GM21723 (cell line): ENCODE results near the gene TBC1D8.

Experiments used
- ATAC-seq: cut with Tn5 transposase; IDR thresholded peaks from one replicate; pipeline ENCODE4 v1.9.1; 2021; ENCODE audit warnings: mild to moderate bottlenecking, moderate library complexity; ENCODE audit not compliant: unreplicated experiment

Gene TBC1D8

DNA sequence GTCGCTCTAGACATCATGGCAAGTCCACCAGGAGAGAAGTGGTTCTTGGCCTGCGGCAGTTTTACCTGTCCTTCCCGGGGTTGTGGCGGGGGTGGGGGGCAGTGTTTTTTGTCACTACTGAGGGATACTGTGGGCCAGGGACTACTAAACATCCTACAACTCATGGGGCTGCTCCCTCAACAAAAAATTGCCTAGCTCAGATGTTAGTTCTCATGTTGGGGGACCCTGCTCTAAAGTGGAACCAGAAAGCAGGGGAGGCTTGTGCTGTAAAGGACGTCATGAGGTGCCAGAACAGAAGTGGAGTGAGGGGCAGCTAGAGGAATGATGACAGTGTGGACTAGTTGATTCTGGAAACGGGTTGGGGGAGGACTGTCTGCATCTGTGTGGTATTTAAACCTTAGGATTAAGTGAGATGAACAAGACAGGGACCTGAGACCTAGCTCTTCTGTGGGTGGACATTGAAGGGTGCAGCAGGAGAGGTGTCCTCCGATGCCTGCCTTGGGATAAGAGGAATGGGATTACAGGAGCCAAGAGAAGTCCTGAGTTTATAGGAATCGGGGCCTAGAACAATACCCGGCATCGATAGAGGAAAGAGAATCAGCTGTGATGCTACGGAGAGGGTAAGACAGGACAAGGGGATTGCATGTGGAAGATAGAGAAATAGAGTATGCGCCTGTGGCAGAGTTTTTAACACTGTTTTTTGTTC lies 146.4 kb downstream of the TBC1D8 start:
- no peak for ATAC-seq

DNA sequence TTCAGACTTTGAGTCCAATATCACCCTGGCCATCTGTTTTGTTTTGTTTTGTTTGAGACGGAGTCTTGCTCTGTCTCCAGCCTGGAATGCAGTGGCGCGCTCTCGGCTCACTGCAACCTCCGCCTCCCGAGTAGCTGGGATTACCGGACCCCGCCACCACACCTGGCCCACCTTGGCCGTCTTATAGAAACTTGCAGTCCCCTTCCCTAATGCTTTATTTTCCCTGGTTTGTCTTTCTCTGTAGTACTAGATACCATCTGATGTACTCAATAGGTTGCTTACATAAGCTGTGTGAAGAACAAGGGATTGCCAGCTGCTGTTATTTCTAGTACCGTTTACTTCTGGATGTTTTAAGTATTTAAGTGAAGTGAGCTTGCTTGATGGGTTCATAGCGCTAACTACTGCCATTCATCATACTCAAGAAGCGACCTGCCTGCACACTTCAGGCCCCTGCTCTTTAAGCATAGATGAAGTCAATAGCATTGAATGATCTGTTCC lies 147.9 kb downstream of the TBC1D8 start:
- no peak for ATAC-seq

DNA sequence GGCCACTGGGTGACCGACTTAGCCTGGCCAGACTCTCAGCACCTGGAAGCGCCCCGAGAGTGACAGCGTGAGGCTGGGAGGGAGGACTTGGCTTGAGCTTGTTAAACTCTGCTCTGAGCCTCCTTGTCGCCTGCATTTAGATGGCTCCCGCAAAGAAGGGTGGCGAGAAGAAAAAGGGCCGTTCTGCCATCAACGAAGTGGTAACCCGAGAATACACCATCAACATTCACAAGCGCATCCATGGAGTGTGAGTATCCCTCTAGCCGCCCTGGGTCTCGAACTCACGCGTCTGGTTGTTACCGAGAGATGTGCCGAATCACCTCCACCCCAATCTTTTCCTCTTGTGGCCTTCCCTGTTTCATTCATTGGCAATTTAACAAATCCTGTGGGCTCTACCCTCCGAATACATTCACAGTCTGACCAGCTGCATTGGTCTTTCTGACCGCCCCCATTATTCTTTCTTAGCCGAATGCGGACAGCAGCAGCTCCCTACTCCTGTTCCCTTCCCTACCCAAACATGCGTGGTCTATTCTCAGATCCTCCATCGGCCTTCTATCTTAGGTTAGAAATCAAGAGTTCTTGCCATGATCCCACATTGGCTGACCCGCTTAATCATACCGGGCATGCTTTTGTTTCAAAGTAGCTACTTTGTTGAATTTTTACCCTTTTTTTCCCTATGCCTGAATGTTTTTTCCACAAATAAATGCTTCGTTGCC lies 148.5 kb downstream of the TBC1D8 start:
- no peak for ATAC-seq

DNA sequence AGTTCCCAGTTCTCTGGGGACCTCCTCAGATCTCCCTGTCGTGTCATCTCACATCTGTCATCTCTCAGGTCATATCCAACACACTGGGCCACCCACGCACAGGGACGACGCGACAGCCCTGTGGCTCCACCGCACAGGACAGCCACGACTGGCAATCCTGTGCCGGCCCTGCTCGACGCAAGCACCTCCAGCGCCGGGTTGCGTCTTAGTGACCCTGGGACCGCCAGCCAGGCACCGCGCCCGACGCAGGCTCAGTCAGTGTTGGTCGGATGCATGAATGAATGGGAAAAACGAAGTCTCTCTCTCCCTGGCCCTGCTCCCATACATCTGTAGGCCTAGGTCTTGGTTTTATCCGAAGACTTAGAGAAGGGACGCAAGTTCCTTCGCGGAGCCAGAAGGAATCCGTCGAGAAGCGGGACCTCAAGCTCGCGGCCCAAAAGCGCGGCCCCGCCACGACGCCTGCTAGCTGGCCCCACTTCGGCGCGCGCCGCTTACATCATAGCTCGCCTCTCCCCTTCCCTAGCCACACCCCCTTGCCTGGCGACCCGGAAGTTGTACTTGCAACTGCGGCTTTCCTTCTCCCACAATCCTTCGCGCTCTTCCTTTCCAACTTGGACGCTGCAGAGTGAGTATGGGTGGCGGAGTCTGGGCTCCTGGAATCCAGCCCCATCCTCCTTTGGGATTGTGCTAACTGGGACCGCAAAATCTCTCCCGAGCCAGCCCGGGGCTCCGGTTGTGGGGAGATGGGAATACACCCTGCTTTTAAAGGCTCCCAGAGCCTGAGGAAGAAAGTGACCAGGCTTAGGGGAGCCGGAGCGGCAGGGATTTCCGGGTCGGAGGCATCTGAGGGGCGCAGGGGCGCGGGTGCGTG lies 149.3 kb downstream of the TBC1D8 start, which contains the start of gene RPL31:
TSS of gene RPL31 (plus strand) at position 599 of the 871 bp plus-strand sequence. CDS start 413 bp downstream, outside the sequence.
- ATAC-seq, result peak; percentile 94

DNA sequence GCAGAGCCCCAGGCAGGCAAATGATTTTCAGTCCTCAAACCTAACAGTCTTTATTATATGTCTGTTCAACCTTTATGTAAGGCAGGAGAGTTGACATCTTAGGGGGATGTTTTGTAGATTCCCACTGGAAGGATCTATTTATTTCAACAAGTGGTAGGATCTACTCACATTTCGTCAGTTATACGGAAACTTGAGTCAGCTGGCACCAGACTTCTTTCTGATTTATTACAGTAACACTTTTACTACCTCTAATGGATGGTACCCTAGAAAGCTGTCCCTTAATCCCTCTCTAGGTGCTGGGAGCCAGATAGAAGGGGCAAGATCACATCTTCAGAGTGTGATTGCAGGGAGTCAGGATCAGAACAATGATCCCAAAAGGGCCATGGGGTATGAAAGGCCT lies 151.2 kb downstream of the TBC1D8 start:
- no peak for ATAC-seq

DNA sequence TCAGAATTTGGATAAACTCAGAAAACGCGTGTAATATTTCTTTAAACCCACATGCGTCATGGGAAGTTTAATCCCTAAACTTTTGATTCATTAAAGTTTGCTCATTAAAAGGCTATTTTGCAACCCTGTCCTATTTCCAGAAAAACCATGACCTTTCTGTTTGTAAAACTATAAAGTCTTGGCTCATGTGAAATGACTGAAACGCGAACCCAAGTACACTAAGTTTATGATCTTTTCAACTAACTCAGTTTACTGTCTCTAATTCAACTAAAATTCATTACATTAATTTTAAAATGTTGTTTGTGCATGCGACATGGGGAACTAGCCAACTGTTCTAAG lies 153.0 kb downstream of the TBC1D8 start:
- ATAC-seq, result no peak

DNA sequence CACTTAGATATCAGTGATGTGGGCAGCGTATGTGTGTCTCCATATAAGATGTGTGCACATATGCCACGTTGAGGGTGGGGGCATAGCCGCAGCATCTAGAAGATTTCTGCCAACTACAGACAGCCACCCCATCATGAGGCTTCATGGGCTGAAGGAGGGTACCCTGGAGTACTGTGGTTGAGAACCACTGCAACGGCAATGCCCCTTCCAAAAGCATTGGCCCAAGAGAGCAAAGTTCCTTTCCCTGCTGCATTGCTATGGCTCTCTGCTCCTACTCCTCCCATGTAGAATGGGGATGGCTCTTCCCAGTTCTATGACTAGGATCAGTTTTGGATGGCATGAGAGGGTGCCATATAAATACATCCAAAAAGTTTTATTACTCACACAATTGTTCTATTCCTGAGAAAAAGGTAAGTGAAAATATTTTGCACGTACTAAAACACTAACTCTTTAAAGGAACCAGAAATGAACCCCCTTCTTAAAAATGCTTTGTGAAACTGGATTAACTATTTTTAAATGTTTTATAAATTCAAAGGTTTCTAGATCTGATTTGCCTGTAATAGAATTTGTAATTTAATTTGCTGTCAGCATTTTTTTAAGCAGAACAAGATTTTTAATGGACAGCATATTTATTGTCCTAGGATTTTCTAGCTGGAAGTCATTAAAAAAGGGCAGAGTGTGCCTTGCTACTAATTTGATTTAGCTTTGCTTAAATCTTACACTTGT lies 153.5 kb downstream of the TBC1D8 start:
- ATAC-seq, result no peak

DNA sequence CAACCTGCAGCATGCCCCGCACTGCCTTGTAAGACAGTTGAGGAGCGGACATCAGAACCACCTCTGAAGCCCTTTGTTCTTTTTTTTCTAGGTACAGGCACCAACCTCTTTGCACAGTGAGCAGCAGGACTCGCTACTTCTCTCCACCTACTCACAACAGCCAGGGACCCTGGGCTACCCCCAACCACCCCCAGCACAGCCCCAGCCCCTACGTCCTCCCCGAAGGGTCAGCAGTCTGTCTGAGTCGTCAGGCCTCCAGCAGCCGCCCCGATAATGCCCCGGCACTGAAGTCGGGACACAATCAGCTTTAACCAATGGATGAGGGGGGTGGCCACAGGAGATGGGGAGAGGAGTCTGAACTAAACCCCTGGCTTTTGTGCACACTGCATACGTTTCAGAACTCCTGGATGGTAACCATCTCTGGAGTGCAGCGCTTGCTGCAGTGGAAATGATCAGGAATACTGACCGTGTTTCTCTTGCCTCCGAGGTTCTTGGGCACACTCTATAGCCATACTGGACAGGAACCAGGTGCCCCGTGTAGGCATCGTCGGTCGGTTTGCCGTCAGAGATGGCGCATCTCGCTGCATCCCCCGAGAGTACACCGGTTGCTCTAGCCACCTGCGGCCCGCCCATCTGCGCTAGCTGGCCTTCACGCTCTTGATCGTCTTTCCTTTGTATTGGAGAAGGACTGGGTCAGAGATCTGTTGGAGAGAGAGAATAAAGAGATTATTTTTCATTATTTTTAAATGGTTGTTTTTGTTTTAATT lies 155.7 kb downstream of the TBC1D8 start:
- no peak for ATAC-seq

DNA sequence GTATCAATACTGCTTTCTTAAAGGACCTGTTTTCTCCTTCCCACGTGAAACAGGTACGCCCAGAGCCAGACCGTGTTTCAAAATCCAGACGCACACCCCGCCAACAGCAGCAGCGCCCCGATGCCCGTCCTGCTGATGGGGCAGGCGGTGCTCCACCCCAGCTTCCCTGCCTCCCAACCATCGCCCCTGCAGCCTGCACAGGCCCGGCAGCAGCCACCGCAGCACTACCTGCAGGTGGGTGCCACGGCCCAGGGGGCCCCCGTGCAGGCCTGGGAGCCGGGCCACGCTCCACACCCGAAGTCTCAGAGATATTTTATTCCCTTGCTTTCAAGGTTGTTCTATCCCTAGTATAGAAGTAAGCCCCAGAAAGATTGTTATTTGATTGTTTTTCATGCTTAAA lies 157.9 kb downstream of the TBC1D8 start:
- no peak for ATAC-seq

DNA sequence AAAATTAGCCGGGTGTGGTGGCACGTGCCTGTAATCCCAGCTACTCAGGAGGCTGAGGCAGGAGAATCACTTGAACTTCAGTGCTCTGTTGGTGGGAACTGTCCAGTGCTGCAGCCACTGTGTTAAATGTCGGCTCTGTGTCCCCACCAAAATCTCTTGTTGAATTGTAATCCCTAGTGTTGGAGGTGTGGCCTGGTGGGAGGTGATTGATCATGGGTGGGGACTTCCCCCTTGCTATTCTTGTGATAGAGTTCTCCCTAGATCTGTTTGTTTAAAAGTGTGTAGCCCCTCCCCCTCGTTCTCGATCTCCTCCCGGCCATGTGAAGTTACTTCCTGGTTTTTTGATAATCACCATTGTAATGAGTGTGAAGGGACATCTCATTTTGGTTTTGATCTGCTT lies 158.9 kb downstream of the TBC1D8 start:
- no peak for ATAC-seq

DNA sequence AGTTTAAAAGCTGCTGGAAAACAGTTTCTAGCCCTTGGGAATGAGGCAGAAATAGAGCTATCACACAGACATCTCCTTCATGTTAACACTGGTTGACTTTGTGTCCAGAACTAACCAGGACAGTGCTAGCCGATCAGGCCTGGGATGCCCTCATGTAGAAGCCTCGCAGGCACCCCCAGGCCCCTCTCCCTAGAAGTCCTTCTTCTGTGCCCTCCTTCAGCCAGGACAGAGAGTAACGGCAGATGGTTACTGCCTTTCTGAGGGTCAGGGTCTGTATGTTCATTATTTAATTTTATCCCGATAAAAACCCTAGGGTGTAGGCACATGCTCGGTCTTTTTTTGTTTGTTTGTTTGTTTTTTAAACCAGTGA lies 159.8 kb downstream of the TBC1D8 start:
- ATAC-seq, result no peak

DNA sequence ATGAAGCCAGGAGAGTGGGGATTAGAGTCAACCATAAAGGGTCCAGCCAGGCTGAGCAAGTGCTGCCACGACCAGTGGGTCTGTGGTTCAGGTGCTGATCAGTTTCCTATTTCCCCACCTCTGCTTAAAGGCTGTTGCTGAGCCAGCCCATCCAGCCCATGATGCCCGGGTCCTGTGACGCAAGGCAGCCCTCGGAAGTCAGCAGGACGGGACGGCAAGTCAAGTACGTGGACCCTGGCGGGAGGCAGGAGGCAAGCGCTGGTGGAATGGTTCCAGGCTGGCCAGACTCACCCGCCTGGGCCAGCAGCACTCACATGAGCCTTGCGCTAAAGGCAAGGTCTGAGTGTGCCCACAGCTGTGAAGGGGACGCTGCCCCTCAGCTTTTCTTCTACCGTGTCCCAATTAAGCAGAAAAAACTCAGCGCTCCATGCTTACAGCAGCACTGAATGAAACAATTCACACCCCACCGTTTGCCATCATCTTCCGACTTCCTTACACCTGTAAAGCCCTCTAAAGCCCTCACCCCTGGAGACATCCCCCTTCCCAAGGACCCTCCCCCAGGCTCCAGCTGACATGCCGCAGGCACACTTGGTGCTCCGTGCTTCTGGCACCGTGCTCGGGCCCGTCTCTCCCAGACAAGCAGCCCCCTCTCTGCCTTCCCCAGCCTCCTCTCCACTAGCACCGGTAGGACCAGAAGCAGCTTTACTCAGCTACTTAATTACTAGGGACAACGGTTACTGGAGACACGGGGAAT lies 160.4 kb downstream of the TBC1D8 start:
- no peak for ATAC-seq

DNA sequence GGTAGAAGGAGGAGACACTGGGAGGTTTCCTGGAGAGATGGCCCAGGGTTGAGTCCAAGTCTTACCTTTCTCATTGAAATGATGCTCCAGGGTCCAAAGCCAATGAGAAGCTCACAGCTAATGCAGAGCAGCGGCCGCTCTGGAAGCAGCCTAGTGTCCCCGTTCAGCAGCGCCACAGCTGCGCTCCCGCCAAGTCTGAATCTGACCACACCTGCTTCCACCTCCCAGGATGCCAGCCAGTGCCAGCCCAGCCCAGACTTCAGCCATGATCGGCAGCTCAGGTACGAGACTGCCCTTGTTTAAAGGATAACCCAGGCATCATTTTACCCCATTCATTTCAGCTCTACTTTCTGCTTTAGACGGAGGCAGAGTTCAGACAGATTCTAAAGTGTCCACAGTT lies 161.0 kb downstream of the TBC1D8 start:
- ATAC-seq, result no peak

DNA sequence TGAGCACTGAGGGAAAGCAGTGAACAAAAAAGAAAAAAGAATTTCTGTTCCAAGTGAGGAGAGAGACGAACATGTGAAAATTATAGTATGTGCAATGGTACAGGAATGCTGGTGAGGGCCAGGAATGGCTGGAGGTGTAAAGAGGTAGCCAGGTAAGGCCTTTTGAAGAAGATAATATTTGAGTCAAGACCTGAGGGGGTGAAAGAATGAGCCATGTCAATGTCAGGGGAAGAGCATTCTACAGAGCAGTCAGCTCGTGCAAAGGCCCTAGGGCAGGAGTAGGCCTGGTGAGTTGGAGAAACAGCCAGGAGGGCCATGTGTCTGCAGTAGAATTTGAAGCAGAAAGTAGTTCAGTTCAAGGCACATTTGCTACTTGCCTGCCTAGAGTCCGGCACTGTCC lies 161.5 kb downstream of the TBC1D8 start:
- no peak for ATAC-seq

DNA sequence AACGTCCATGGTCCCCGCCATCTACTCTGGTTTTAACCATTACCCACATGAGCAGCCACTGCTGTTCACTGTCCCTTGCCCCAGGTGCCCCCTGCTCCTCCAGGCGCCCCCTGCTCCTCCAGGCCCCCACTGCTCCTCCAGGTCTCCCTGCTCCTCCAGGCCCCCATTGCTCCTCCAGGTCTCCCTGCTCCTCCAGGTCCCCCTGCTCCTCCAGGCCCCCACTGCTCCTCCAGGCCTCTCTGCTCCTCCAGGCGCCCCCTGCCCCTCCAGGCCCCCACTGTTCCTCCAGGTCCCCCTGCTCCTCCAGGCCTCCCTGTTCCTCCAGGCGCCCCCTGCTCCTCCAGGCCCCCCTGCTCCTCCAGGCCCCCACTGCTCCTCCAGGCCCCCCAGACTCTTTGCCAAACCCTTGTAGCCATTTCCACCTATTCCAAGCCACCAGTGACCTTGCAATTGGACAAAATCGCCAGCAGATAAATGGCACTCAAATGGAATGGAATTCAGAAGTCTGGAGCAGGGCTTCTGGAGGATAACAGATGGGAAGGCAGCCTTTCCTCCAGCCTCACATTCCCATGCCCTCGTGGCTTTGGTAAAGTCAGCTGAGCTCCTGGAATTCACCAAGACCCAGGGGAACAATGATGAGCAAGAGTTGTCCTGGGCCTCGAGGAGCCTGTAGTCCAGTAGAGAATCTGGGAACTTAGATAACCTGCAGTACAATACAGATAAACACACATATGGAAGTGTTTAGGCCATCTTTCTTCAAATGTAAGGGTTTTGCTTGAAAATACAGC lies 162.4 kb downstream of the TBC1D8 start:
- ATAC-seq, result no peak

DNA sequence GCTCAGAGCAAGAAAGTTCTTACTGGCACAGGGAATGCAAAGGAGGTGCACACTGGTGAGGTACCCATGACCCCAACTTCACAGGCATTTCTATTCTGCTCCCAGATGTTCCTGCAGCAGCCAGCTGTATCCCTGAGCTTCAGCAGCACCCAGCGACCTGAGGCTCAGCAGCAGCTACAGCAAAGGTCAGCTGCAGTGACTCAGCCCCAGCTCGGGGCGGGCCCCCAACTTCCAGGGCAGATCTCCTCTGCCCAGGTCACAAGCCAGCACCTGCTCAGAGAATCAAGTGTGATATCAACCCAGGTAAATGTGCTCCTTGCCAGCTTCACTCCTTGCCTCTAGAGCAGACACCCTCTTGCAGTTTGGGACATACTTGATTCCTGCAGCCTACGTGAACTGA lies 163.2 kb downstream of the TBC1D8 start:
- ATAC-seq, result no peak

DNA sequence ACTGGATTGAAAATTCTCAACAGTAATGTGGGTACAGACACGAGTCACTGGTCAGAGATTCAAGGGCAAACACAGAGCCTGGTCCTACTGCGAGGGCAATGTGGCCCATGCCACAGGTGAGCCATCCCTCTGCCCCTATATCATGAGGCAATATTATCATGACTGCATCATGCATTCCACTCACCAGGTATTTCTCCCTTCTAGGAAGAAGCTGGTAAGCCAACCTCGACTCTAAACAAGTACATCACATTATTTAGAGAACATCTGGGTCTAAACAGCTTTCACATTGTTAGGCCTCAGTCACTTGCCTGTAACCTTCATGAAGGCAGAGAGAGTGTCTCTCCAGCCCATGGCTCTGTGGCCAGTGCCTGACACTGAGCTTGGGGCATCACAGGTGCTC lies 163.6 kb downstream of the TBC1D8 start:
- ATAC-seq, result no peak

DNA sequence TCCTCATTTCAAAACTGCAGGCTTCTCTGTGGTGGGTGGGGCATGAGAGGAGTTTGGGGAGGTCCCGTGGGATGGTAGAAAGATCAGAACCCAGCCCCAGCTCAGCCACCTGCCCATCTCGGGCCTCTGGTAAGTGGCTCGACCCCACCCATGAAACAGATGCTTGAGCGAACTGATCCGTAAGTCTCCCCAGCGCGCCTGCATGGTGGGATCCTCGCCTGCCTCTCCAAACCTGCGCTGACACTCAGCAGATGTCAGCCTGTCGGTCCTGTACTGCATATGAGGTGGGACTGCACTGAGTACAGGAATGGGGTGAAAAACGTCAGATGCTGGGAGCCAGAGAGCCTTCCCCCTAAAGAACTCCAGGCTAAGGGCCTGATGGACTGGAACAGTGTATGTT lies 165.0 kb downstream of the TBC1D8 start:
- ATAC-seq, result no peak

DNA sequence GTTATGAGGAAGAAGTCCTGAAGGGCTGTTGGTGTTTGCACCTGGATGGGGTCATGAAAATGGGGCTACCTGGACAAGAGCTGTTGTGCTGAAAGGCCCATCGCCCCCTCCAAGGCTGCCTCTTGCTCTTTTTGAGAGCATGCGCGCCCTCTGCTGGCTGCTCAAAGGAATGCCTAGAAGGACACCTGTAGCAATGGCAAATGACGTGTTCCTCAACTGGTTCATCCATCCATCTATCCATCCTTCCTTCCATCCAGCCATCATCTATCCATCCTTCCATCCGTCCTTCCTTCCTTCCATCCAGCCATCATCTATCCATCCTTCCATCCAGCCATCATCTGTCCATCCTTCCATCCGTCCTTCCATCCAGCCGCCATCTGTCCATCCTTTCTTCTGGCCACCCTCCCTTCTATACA lies 166.3 kb downstream of the TBC1D8 start:
- no peak for ATAC-seq
